HEK293T (cell line): Measurements from ENCODE around the gene TSPAN9.

Source experiments
- ARNT ChIP-seq: fragments of 450-650 bp; IDR thresholded peaks from 2 replicates; pipeline ENCODE4 v1.6.1; 2017; ENCODE audit warnings: mild to moderate bottlenecking
- FOXM1 ChIP-seq: fragments of 450-650 bp; IDR thresholded peaks from 2 replicates; pipeline ENCODE4 v1.6.1; 2017; ENCODE audit warnings: mild to moderate bottlenecking, borderline replicate concordance
- LEF1 ChIP-seq: fragments of 450-650 bp; IDR thresholded peaks from 2 replicates; pipeline ENCODE4 v1.6.1; 2017; ENCODE audit warnings: mild to moderate bottlenecking, borderline replicate concordance
- NFRKB ChIP-seq: fragments of 450-650 bp; IDR thresholded peaks from 2 replicates; pipeline ENCODE4 v1.6.1; 2016; ENCODE audit warnings: mild to moderate bottlenecking, moderate library complexity
- SUZ12 ChIP-seq: fragments of 450-650 bp; IDR thresholded peaks from 2 replicates; pipeline ENCODE4 v1.6.1; 2016; ENCODE audit warnings: mild to moderate bottlenecking

DNA sequence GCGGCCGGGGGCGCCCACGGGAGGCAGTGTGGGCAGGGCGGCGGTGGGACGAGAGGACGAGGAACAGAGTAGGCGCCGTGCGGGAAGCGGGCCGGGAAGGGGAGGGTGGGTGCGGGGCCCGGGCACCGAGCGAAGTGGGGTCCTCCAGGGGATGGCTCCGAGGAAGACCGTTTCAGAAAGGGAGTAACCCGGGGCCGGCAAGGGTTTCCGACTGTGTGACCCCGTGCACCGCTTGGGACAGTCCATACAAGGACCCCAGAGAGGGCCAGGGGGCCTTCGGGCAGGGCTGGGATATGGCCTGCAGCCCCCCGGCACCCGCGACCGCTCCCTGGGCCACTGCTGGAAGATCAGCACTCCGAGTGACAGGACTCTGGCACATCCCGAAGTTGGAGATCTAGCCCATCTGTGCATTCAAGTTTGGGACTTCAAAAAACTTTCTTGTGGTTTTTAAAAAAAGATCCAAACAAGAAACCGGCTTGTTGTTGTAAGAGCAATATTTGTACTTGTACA, 448 bp downstream of the TSPAN9 start:
- TF ChIP-seq LEF1 = no peak
- TF ChIP-seq FOXM1 = no peak
- no peak for TF ChIP-seq SUZ12
- TF ChIP-seq ARNT = no peak
- no peak for TF ChIP-seq NFRKB
